ENCODE data around the gene TOGARAM1. TPM values are rescaled to one million over a fixed set of nuclear protein-coding genes. Genes with fewer than 3 reads are reported as not detected.

TOGARAM1 gene
- total RNA-seq, 2 experiments from 2014 or later, result 5.7 to 6.6 TPM

GRCh38 chr14:45044638-45045037 is 82.6 kb downstream of the TOGARAM1 start:
- Mint-ChIP-seq H3K27ac (no peak overlapping the region), H3K36me3 (ENCODE audit: low read depth) (peaks cover 8% of the 10 kb centered on the region), H3K4me3 (no peak overlapping the region), H3K27me3 (no peaks in the 10 kb centered on the region), H3K9me3 (ENCODE audit: low read depth) (no peaks in the 10 kb centered on the region), H3K4me1 (no peaks in the 10 kb centered on the region)
- CTCF ChIA-PET, result no interaction called here
- POLR2A ChIA-PET, result no interaction called here
- DNase-seq (no peak), ATAC-seq (no peak)
- intact Hi-C loops (cut with DNase I, micrococcal nuclease), result no loop called here

- DNase-seq (no peak), ATAC-seq (no peak)
- Mint-ChIP-seq H3K4me3 (no peak overlapping the region), H3K9me3 (ENCODE audit: low read depth) (no peaks in the 10 kb centered on the region), H3K36me3 (ENCODE audit: low read depth) (peaks cover 11% of the 10 kb centered on the region), H3K4me1 (no peaks in the 10 kb centered on the region), H3K27me3 (no peaks in the 10 kb centered on the region), H3K27ac (no peak overlapping the region)
- ChIA-PET POLR2A (no interaction called here), CTCF (no interaction called here)
- intact Hi-C loops (cut with DNase I, micrococcal nuclease), result no loop called here
Observed at GRCh38 chr14:45048385-45048784, 86.4 kb downstream of the TOGARAM1 start.

GRCh38 chr14:45051180-45051579 is 89.2 kb downstream of the TOGARAM1 start:
- ChIA-PET POLR2A (no interaction called here), CTCF (no interaction called here)
- Mint-ChIP-seq H3K27me3 (no peaks in the 10 kb centered on the region), H3K4me3 (no peak overlapping the region), H3K4me1 (no peaks in the 10 kb centered on the region), H3K9me3 (ENCODE audit: low read depth) (peaks cover under 1% of the 10 kb centered on the region), H3K36me3 (ENCODE audit: low read depth) (peaks cover 21% of the 10 kb centered on the region), H3K27ac (no peak overlapping the region)
- DNase-seq (no peak), ATAC-seq (no peak)
- intact Hi-C loops (cut with DNase I, micrococcal nuclease), result no loop called here

GRCh38 chr14:45051896-45052295 is 89.9 kb downstream of the TOGARAM1 start:
- Mint-ChIP-seq H3K27ac (no peak overlapping the region), H3K9me3 (ENCODE audit: low read depth) (peaks cover 5% of the 10 kb centered on the region), H3K36me3 (ENCODE audit: low read depth) (peaks cover 25% of the 10 kb centered on the region), H3K4me1 (no peaks in the 10 kb centered on the region), H3K27me3 (no peaks in the 10 kb centered on the region), H3K4me3 (no peak overlapping the region)
- DNase-seq (no peak), ATAC-seq (no peak)
- CTCF ChIA-PET, result interaction anchor here (1.0 to 1.9 kb wide), 2 partner anchors 13 to 139 kb away, joined by 4 to 5 read pairs; no protein-coding TSS in a partner anchor
- POLR2A ChIA-PET, result no interaction called here
- intact Hi-C loops (cut with DNase I, micrococcal nuclease), result no loop called here

GRCh38 chr14:45057349-45057748 is 95.4 kb downstream of the TOGARAM1 start:
- ATAC-seq, result no peak
- POLR2A ChIA-PET, result no interaction called here

GRCh38 chr14:45057881-45058364 is 95.9 kb downstream of the TOGARAM1 start:
- H3K27me3 Mint-ChIP-seq, result no peaks in the 10 kb centered on the region
- H3K36me3 Mint-ChIP-seq (ENCODE audit: low read depth), result peaks cover 28% of the 10 kb centered on the region
- DNase-seq (no peak), ATAC-seq (no peak)
- no peak overlapping the region for H3K27ac Mint-ChIP-seq
- intact Hi-C loops (cut with DNase I, micrococcal nuclease), result no loop called here
- H3K9me3 Mint-ChIP-seq (ENCODE audit: low read depth), result peaks cover 5% of the 10 kb centered on the region
- H3K4me1 Mint-ChIP-seq, result no peaks in the 10 kb centered on the region
- ChIA-PET CTCF (no interaction called here), POLR2A (interaction anchor here (0.6 kb wide), 1 partner anchor 793 kb away, joined by 4 read pairs; no protein-coding TSS in a partner anchor)
- H3K4me3 Mint-ChIP-seq, result no peak overlapping the region

More at GRCh38 chr14:45057349-45057748, 95.4 kb downstream of the TOGARAM1 start:
- Mint-ChIP-seq H3K27ac (no peak overlapping the region), H3K36me3 (ENCODE audit: low read depth) (peaks cover 28% of the 10 kb centered on the region), H3K9me3 (ENCODE audit: low read depth) (peaks cover 5% of the 10 kb centered on the region), H3K4me3 (no peak overlapping the region), H3K4me1 (no peaks in the 10 kb centered on the region), H3K27me3 (no peaks in the 10 kb centered on the region)
- DNase-seq, result no peak
- intact Hi-C loops (cut with DNase I, micrococcal nuclease), result no loop called here
- CTCF ChIA-PET, result no interaction called here

GRCh38 chr14:45060551-45060950 is 98.6 kb downstream of the TOGARAM1 start:
- Mint-ChIP-seq H3K4me3 (no peak overlapping the region), H3K27ac (no peak overlapping the region), H3K36me3 (ENCODE audit: low read depth) (peaks cover 15% of the 10 kb centered on the region), H3K27me3 (no peaks in the 10 kb centered on the region), H3K9me3 (ENCODE audit: low read depth) (peaks cover 5% of the 10 kb centered on the region), H3K4me1 (no peaks in the 10 kb centered on the region)
- ATAC-seq (no peak), DNase-seq (no peak)
- intact Hi-C loops (cut with DNase I, micrococcal nuclease), result no loop called here
- ChIA-PET CTCF (no interaction called here), POLR2A (no interaction called here)

- no peak for DNase-seq
- H3K36me3 Mint-ChIP-seq (ENCODE audit: low read depth), result peaks cover 2% of the 10 kb centered on the region
- H3K9me3 Mint-ChIP-seq (ENCODE audit: low read depth), result no peaks in the 10 kb centered on the region
- CTCF ChIA-PET, result interaction anchor here (0.8 to 1.5 kb wide), 2 partner anchors 9 to 1601 kb away, joined by 3 read pairs; no protein-coding TSS in a partner anchor
- POLR2A ChIA-PET, result no interaction called here
- intact Hi-C loops (cut with DNase I, micrococcal nuclease), result no loop called here
- H3K27me3 Mint-ChIP-seq, result no peaks in the 10 kb centered on the region
- H3K4me3 Mint-ChIP-seq, result no peak overlapping the region
- H3K4me1 Mint-ChIP-seq, result no peaks in the 10 kb centered on the region
- no peak for ATAC-seq
- H3K27ac Mint-ChIP-seq, result no peak overlapping the region
Observed at GRCh38 chr14:45065540-45065939, 103.5 kb downstream of the TOGARAM1 start.

GRCh38 chr14:45065956-45066355 is 104.0 kb downstream of the TOGARAM1 start:
- no peak overlapping the region for H3K27ac Mint-ChIP-seq
- no peaks in the 10 kb centered on the region for H3K9me3 Mint-ChIP-seq (ENCODE audit: low read depth)
- H3K27me3 Mint-ChIP-seq, result no peaks in the 10 kb centered on the region
- POLR2A ChIA-PET, result no interaction called here
- intact Hi-C loops (cut with DNase I, micrococcal nuclease), result no loop called here
- CTCF ChIA-PET, result interaction anchor here (0.8 to 1.5 kb wide), 2 partner anchors 9 to 1601 kb away, joined by 3 read pairs; no protein-coding TSS in a partner anchor
- no peak overlapping the region for H3K4me3 Mint-ChIP-seq
- ATAC-seq (no peak), DNase-seq (no peak)
- H3K36me3 Mint-ChIP-seq (ENCODE audit: low read depth), result peaks cover 2% of the 10 kb centered on the region
- H3K4me1 Mint-ChIP-seq, result no peaks in the 10 kb centered on the region

- Mint-ChIP-seq H3K36me3 (ENCODE audit: low read depth) (peaks cover 2% of the 10 kb centered on the region), H3K4me3 (no peak overlapping the region), H3K27ac (no peak overlapping the region), H3K9me3 (ENCODE audit: low read depth) (no peaks in the 10 kb centered on the region), H3K27me3 (no peaks in the 10 kb centered on the region), H3K4me1 (no peaks in the 10 kb centered on the region)
- intact Hi-C loops (cut with DNase I, micrococcal nuclease), result no loop called here
- ChIA-PET CTCF (no interaction called here), POLR2A (no interaction called here)
- no peak for DNase-seq
- ATAC-seq, result no peak
Observed at GRCh38 chr14:45066667-45067066, 104.7 kb downstream of the TOGARAM1 start.

- no peak for ATAC-seq
- intact Hi-C loops (cut with DNase I, micrococcal nuclease), result no loop called here
- H3K27ac Mint-ChIP-seq, result no peak overlapping the region
- no peaks in the 10 kb centered on the region for H3K4me1 Mint-ChIP-seq
- no peak overlapping the region for H3K4me3 Mint-ChIP-seq
- H3K9me3 Mint-ChIP-seq (ENCODE audit: low read depth), result no peaks in the 10 kb centered on the region
- no peaks in the 10 kb centered on the region for H3K27me3 Mint-ChIP-seq
- ChIA-PET CTCF (no interaction called here), POLR2A (no interaction called here)
- DNase-seq, result no peak
- H3K36me3 Mint-ChIP-seq (ENCODE audit: low read depth), result peaks cover 2% of the 10 kb centered on the region
Observed at GRCh38 chr14:45068396-45068795, 106.4 kb downstream of the TOGARAM1 start.

GRCh38 chr14:45070215-45070614 is 108.2 kb downstream of the TOGARAM1 start:
- peaks cover 2% of the 10 kb centered on the region for H3K36me3 Mint-ChIP-seq (ENCODE audit: low read depth)
- H3K4me1 Mint-ChIP-seq, result no peaks in the 10 kb centered on the region
- no peaks in the 10 kb centered on the region for H3K9me3 Mint-ChIP-seq (ENCODE audit: low read depth)
- H3K27me3 Mint-ChIP-seq, result no peaks in the 10 kb centered on the region
- no peak overlapping the region for H3K4me3 Mint-ChIP-seq
- DNase-seq, result no peak
- H3K27ac Mint-ChIP-seq, result no peak overlapping the region
- no peak for ATAC-seq
- POLR2A ChIA-PET, result no interaction called here
- CTCF ChIA-PET, result no interaction called here
- intact Hi-C loops (cut with DNase I, micrococcal nuclease), result no loop called here

GRCh38 chr14:45072126-45072525 is 110.1 kb downstream of the TOGARAM1 start:
- DNase-seq (no peak), ATAC-seq (no peak)
- Mint-ChIP-seq H3K27ac (no peak overlapping the region), H3K4me3 (no peak overlapping the region), H3K36me3 (ENCODE audit: low read depth) (peaks cover 2% of the 10 kb centered on the region), H3K4me1 (no peaks in the 10 kb centered on the region), H3K9me3 (ENCODE audit: low read depth) (no peaks in the 10 kb centered on the region), H3K27me3 (no peaks in the 10 kb centered on the region)
- intact Hi-C loops (cut with DNase I, micrococcal nuclease), result no loop called here
- CTCF ChIA-PET, result no interaction called here
- POLR2A ChIA-PET, result interaction anchor here (0.6 kb wide), 1 partner anchor 25 kb away, joined by 5 read pairs; no protein-coding TSS in a partner anchor
